ENCODE data around the gene NDUFAF5. TPM values are rescaled to one million over a fixed set of nuclear protein-coding genes. Genes with fewer than 3 reads are reported as not detected.
"Not testable (repeated sequence)": the region's sequence is repeated elsewhere in the genome, so short reads cannot be mapped to it uniquely, and the experiment has no call there.

The NDUFAF5 gene
- total RNA-seq, 1 experiment from 2014 or later = 16.3 TPM

GRCh38 chr20:13758884-13759283, 25.9 kb upstream of the NDUFAF5 start:
- Mint-ChIP-seq H3K4me1 (ENCODE audit: low read depth, unreplicated experiment) (no peaks in the 10 kb centered on the region), H3K4me3 (ENCODE audit: low read depth, unreplicated experiment) (no peak overlapping the region), H3K27me3 (ENCODE audit: unreplicated experiment) (no peaks in the 10 kb centered on the region), H3K36me3 (ENCODE audit: insufficient read depth, unreplicated experiment) (no peaks in the 10 kb centered on the region), H3K9me3 (ENCODE audit: low read depth, unreplicated experiment) (no peaks in the 10 kb centered on the region), H3K27ac (ENCODE audit: unreplicated experiment) (no peak overlapping the region)
- CTCF ChIA-PET = no interaction called here
- BruUV-seq (replicated peaks) = no TSS peak
- DNase-seq = no peak
- no peak for TF ChIP-seq CTCF (IDR thresholded peaks at IDR 0.05; ENCODE audit: unreplicated experiment)
- intact Hi-C loops (cut with micrococcal nuclease; ENCODE audit: unreplicated experiment) = no loop called here

- DNase-seq; H3K36me3 Mint-ChIP-seq (ENCODE audit: insufficient read depth, unreplicated experiment); H3K4me3 Mint-ChIP-seq (ENCODE audit: low read depth, unreplicated experiment); H3K4me1 Mint-ChIP-seq (ENCODE audit: low read depth, unreplicated experiment); H3K27ac Mint-ChIP-seq (ENCODE audit: unreplicated experiment); H3K9me3 Mint-ChIP-seq (ENCODE audit: low read depth, unreplicated experiment); H3K27me3 Mint-ChIP-seq (ENCODE audit: unreplicated experiment); BruUV-seq (replicated peaks); CTCF ChIA-PET: not testable (repeated sequence)
- intact Hi-C loops (cut with micrococcal nuclease; ENCODE audit: unreplicated experiment) = loop anchor here (10.0 kb wide), 1 partner anchor 646 kb away; no protein-coding TSS in a partner anchor
Observed at GRCh38 chr20:13760451-13760946, 24.3 kb upstream of the NDUFAF5 start.

- TF ChIP-seq CTCF (IDR thresholded peaks at IDR 0.05; ENCODE audit: unreplicated experiment) = no peak
- no peak for DNase-seq
- CTCF ChIA-PET = interaction anchor here (0.6 kb wide), 2 partner anchors 65 to 440 kb away, joined by 3 to 4 read pairs; no protein-coding TSS in a partner anchor
- BruUV-seq (replicated peaks) = no TSS peak
- intact Hi-C loops (cut with micrococcal nuclease; ENCODE audit: unreplicated experiment) = loop anchor here (5.0 to 10.0 kb wide), 2 partner anchors 138 to 650 kb away; no protein-coding TSS in a partner anchor
- Mint-ChIP-seq H3K27ac (ENCODE audit: unreplicated experiment) (no peak overlapping the region), H3K4me3 (ENCODE audit: low read depth, unreplicated experiment) (no peak overlapping the region), H3K36me3 (ENCODE audit: insufficient read depth, unreplicated experiment) (peaks cover 31% of the 10 kb centered on the region), H3K9me3 (ENCODE audit: low read depth, unreplicated experiment) (no peaks in the 10 kb centered on the region), H3K27me3 (ENCODE audit: unreplicated experiment) (no peaks in the 10 kb centered on the region), H3K4me1 (ENCODE audit: low read depth, unreplicated experiment) (no peaks in the 10 kb centered on the region)
Observed at GRCh38 chr20:13765299-13765698, 19.5 kb upstream of the NDUFAF5 start.

- H3K9me3 Mint-ChIP-seq (ENCODE audit: low read depth, unreplicated experiment) = no peaks in the 10 kb centered on the region
- intact Hi-C loops (cut with micrococcal nuclease; ENCODE audit: unreplicated experiment) = loop anchor here (5.0 to 10.0 kb wide), 2 partner anchors 139 to 651 kb away; no protein-coding TSS in a partner anchor
- no peak overlapping the region for H3K27ac Mint-ChIP-seq (ENCODE audit: unreplicated experiment)
- TF ChIP-seq CTCF (IDR thresholded peaks at IDR 0.05; ENCODE audit: unreplicated experiment) = no peak
- CTCF ChIA-PET = no interaction called here
- H3K36me3 Mint-ChIP-seq (ENCODE audit: insufficient read depth, unreplicated experiment) = peaks cover 37% of the 10 kb centered on the region
- no peak for DNase-seq
- no peaks in the 10 kb centered on the region for H3K27me3 Mint-ChIP-seq (ENCODE audit: unreplicated experiment)
- no TSS peak for BruUV-seq (replicated peaks)
- H3K4me1 Mint-ChIP-seq (ENCODE audit: low read depth, unreplicated experiment) = no peaks in the 10 kb centered on the region
- no peak overlapping the region for H3K4me3 Mint-ChIP-seq (ENCODE audit: low read depth, unreplicated experiment)
Observed at GRCh38 chr20:13765868-13766416, 18.9 kb upstream of the NDUFAF5 start.

GRCh38 chr20:13770141-13770540, 14.7 kb upstream of the NDUFAF5 start:
- no peaks in the 10 kb centered on the region for H3K4me1 Mint-ChIP-seq (ENCODE audit: low read depth, unreplicated experiment)
- intact Hi-C loops (cut with micrococcal nuclease; ENCODE audit: unreplicated experiment) = no loop called here
- TF ChIP-seq CTCF (IDR thresholded peaks at IDR 0.05; ENCODE audit: unreplicated experiment) = no peak
- no TSS peak for BruUV-seq (replicated peaks)
- CTCF ChIA-PET = no interaction called here
- no peak for DNase-seq
- no peak overlapping the region for H3K4me3 Mint-ChIP-seq (ENCODE audit: low read depth, unreplicated experiment)
- H3K9me3 Mint-ChIP-seq (ENCODE audit: low read depth, unreplicated experiment) = no peaks in the 10 kb centered on the region
- H3K36me3 Mint-ChIP-seq (ENCODE audit: insufficient read depth, unreplicated experiment) = peaks cover 43% of the 10 kb centered on the region
- H3K27ac Mint-ChIP-seq (ENCODE audit: unreplicated experiment) = no peak overlapping the region
- no peaks in the 10 kb centered on the region for H3K27me3 Mint-ChIP-seq (ENCODE audit: unreplicated experiment)
